ENCODE results near the gene TNFRSF19.

GRCh38 chr13:23643338-23644125 lies 73.3 kb downstream of the TNFRSF19 start:
- TF ChIP-seq CTCF (IDR thresholded peaks at IDR 0.05) (no peak), POLR2A (IDR thresholded peaks at IDR 0.05) (no peak)
